SH-SY5Y (cell line): ENCODE data around the gene C19orf33.

Source experiments
- GATA2 ChIP-seq: IDR thresholded peaks from 2 replicates; pipeline ENCODE4 v1.6.1; 2011; ENCODE audit warnings: mild to moderate bottlenecking, low read depth, low read length
- GATA3 ChIP-seq: IDR thresholded peaks from 2 replicates; pipeline ENCODE4 v1.6.1; 2011; ENCODE audit warnings: low read depth, mild to moderate bottlenecking, low read length, moderate library complexity

Gene C19orf33

DNA sequence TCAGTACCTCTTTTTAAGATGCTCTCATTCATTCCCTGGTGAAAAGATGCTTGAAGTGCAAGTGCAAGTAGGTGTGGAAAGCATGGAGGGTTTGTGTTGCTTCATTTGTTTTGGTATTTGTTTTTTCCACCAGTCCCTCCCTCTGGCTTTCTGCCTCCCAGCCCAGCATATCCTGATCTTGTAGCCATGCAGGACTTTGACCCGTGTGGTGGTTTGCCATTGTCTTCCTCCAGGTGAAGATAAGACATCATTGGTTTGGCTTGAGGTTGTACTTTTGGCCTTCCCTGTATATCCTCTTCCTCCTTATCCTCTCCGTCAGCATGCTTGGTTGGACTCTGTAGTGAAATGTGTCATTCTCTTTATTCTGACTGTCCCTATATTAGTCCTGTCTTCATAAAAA is 30.6 kb upstream of the C19orf33 start:
- TF ChIP-seq GATA3: no peak
- TF ChIP-seq GATA2: no peak

DNA sequence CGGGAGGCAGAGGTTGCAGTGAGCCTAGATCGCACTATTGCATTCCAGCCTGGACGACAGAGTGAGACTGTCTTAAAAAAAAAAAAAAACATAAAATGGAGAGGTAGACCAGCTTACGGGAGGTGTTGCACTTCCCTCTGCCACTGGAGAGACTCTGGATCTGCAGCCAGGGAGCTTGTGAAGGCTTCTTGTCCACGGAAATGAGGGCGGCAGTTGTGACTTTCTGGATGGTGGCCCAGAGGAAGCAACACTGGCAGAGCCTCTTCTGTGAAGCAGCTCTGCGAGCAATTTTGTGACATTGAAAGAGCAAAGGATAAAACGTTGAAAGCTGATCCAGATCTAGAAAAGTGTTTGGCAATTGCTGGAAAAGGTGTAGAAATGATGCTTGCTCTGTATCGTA is 29.3 kb upstream of the C19orf33 start:
- TF ChIP-seq GATA2 (no peak), GATA3 (no peak)

DNA sequence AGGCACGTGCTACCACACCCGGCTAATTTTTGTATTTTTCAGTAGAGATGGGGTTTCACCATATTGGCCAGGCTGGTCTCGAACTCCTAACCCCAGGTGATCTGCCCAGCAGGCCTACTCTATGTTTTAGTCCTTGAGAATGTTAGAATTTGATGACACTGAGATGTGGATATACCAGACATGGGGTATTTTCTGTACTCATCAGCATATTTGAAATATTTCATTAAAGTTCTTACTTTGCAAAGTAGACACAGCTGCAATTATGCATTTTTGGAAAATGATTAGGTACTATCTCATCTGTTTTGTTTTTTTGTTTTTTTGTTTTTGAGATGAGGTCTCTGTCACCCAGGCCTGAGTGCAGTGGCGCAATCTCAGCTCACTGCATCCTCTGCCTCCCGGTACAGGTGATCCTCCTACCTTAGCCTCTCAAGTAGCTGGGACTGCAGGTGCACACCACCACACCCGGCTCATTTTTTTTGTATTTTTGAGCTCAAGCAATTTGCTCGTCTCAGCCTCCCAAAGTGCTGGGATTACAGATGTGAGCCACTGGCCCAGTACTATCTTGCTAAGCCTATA is 27.0 kb upstream of the C19orf33 start:
- TF ChIP-seq GATA3: no peak
- no peak for TF ChIP-seq GATA2

DNA sequence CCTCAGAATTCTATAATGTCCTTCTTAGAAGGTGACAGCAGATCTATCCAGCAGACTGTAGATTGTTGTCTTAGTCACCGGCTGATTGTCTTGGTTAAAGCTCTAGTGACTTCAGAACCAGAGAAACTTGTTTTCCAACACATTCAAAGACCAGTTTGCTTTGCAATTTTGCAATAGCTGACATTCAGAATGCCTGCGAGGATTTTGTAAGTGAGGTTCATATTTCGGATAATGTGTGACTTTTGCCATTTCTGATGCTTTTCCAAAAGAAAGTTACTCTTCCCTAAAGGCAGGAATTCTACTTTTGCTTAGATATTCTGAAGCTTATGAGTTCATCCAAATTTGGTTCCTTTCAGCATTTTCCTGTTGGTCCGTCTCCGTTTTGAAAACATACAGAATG is 26.5 kb upstream of the C19orf33 start:
- TF ChIP-seq GATA2 (no peak), GATA3 (no peak)

DNA sequence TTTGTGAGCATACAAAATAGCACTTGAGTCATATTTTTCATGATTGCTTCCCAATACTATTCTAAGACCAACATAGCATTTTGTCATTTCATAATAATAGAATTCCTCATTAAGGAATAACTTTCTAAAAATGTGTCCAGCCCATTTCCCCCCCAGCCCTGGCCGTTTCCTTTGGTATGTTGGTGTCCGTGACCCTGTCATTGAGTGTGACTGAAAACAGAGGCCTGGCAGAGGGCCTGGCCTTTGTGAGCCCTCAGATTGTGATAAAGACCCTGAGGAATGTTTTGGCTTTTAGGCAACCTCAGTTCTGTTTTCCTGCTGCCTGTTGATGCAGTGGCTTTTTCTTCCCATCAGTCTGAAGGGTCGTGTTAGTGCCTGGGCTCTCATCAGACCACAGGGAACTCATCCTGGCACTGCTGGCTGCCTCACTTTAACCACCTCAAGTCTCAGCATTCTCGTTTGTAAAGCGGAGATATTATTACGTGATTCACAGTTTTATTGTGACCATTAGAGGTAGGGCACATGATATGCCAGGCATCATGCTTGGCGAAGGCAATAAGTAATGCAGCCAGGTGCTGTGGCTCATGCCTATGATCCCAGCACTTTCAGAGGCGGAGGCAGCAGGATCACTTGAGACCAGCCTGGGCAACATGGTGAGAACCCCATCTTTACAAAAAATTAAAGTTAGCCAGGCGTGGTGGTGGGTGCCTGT is 25.9 kb upstream of the C19orf33 start:
- no peak for TF ChIP-seq GATA2
- no peak for TF ChIP-seq GATA3

DNA sequence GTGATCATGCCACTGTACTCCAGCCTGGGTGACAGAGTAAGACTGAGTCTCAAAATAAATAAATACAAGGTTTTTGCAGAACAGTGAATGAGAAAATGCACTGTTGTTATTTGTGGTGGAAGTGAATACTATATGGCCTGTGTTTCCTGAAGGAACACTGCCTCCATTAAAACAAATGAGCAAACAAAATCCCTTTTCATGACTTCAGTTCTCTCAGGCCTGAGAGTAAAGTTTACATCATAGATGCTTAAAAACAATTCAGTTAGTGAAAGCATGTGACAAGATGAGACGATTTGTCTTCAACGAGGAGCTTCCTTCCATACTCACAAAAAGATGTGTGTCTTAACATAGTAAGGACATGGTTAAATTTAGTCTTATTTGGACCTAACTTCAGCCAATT is 25.3 kb upstream of the C19orf33 start:
- no peak for TF ChIP-seq GATA2
- no peak for TF ChIP-seq GATA3

DNA sequence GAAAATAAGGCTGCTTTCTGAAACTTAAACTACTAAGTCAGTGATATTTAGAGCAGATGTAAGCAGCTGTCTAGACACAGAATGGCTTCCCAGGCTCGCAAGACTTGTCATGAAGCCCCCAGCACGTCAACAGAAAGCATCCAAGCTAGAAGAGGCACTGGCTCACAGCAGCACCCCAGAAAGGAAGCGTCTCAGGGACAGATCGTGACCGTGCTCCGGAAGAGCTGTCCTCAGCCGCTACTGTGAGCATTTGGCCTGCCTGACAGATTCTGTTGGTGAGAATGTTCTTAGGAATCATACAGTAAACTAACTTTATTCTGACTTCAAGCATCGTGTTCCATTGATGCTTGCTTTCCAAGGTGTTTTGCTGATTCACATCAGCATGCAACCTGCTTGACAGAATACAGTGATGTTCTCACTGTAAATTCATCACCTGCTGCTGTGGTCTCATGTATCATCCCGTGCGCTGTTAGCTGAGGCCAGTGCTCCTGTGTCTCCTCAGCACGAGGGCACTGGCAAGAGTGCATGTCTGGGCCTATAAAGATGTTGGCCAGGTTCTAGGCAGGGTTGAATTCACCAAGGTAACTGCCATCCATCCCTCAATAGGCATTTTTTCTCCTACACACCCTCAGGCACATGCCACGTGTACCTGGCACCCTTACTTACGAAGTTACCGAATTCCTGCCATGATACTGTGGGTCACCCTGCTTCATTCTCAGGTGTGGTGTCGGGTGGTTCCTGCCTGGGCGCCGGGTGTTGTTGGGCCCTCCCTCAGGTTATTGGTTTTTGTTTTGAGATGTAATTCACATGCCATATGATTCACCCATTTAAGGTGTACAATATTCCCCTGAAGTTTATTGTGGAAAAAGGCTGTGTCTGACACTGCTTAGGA is 23.8 kb upstream of the C19orf33 start:
- TF ChIP-seq GATA2 (no peak), GATA3 (no peak)

DNA sequence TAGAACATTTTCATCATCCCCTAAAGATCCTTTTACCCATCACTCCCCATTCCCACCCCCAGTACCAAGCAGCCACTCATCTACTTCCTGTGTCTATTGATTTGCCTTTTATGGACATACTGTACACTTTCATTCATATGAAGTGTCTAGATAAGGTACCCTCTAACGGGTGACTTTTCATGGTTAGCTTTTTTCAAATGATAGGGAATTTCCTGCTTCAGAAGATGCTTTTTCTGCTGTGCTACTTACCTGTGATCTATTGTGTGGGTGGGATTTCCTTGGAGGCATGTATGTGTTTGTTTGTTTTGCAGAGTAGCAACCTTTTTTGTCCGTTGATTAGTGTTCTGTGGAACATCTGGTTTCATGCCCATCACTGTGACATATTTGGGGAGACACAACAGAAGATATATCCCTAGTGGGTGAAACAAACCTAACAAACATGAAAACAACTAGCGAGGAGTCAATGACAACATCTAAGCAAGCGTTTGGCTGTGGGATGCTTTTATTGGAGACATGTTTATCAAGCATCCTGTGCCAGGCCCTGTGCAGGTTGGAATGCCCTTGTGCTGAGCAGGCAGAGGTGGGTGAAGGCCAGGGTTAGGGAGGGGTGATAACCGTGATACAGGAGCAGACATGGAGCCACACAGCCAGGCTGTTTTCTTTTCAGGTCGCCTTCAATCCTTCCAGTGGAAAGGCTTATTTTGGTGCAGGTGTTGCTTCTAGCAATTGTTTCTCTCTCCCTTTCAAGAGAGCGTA is 22.1 kb upstream of the C19orf33 start:
- TF ChIP-seq GATA2 (no peak), GATA3 (no peak)

DNA sequence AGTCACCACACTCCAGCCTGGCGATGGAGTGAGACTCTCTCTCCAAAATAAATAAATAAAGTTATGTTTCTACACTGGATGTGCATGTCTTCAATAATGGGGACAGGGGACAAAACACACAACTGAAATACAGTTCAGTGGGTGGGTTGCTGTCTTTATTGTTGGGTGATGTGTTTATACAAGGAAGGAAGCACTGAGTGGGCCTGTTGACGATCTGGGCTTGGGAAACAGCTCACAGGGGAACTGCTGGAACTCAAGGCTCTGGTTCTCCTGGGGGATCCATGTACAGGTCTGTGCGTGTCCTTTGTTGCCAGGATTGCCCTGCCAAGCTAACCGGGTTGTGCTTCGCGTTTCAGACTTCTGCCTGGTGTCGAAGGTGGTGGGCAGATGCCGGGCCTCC is 20.8 kb upstream of the C19orf33 start:
- TF ChIP-seq GATA2: no peak
- TF ChIP-seq GATA3: no peak

DNA sequence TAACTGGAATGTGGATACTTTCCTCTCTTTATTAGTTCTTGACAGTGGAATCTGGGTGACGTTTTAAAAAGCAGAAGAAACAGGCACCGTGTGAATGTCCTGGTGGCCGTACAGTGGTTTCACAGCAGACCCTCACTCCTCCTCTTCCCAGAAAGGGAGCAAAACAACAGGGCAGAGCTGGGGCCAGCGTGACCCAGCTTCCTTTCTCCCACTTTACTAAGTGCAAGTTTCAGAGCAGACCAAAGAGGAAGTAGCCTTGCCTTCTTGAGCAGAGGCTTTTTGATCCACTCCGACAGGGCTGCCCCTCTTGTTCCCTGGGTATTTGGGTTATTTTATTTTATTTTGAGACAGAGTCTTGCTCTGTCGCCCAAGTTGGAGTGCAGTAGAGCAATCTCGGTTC is 19.6 kb upstream of the C19orf33 start:
- no peak for TF ChIP-seq GATA2
- TF ChIP-seq GATA3: no peak

DNA sequence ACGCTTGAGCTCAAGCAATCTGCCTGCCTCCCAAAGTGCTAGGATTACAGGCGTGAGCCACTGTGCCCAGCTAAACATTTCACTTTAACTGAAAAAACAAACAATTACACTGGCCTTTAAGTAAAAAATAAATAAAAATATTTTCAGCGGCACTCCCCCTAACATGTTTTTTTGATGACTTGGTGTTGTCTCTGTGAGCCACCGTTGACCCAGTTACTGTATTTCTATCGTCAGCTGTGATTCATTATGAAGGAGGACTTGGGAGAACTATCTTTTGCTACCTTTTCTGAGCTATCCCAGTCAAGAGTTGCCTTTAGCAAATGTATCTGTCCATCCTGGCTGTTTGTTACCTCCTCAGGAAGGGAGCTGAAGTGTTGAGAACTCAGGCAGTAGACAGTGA is 18.5 kb upstream of the C19orf33 start:
- TF ChIP-seq GATA2: no peak
- no peak for TF ChIP-seq GATA3

DNA sequence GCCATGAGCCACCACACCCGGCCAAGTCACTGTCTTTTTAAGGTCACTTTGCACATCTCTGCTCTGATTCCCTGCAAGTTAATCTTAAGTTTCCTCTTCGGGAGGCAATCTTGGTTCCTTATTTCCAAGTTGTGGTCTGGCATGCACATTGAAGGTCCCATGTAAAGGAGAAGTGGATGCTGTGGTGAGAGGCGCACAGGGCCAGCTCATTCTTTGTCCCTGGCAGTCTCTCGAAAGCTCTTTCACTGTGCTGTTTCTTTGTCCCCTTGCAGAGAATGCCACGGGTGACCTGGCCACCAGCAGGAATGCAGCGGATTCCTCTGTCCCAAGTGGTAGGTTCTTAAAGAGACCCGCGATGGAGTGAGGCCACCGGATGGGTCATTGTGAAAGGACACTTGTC is 16.4 kb upstream of the C19orf33 start:
- TF ChIP-seq GATA3 (no peak), GATA2 (no peak)

DNA sequence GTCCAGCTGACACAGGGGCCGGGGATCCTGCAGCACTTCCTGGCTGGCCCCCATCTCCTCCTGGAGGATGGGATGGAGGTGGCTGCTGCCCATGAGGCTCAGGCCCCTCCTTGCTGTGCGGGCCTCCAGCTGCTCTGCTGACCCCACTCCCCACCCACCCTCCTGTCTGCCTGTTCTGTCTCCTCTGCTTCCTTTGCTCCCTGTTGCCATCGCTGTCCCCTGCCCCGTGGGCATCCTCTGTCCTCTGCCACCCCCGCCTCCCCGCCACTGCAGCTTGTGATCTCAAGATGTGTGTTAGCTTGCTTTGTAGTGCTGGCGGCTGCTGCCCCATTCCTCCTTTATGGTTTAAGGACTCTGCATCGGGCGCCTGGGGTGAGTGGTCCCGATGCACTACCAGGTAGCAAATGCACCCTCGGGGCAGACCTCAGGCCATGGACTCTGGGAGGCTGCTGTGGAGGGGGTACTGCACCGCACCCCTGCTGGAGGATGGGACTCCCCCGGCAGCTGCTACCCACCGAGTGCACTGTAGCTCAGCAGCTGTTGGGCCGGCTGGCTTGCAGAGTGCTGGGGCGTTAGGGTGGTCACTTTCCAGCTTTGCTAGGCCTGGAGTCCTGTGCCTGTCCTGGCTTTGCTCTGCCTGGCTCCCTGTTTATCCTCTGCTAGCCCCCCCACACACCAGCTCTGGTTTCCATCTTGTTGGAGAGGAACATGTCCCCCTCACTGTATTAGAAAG is 15.8 kb upstream of the C19orf33 start:
- TF ChIP-seq GATA3 (no peak), GATA2 (no peak)

DNA sequence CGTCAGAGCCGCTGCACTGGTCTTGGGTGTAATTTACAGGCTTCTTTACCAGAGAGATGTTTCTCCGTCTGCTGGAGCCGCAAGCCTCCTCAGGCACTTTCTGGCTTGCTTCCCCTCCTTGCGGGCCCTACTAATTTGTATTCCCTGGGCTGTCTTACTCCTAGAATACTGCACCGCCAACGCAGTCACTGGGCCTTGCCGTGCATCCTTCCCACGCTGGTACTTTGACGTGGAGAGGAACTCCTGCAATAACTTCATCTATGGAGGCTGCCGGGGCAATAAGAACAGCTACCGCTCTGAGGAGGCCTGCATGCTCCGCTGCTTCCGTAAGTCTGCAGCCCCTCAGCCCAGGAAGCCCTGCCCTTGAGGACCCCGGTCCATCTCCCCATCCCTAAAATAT is 14.1 kb upstream of the C19orf33 start:
- TF ChIP-seq GATA2 (no peak), GATA3 (no peak)
